HG03095 (cell line): Measurements from ENCODE around the gene SMIM7.
"Not testable (repeated sequence)": the region's sequence is repeated elsewhere in the genome, so short reads cannot be mapped to it uniquely, and the experiment has no call there.

ENCODE experiments used
- ATAC-seq: cut with Tn5 transposase; IDR thresholded peaks from one replicate; pipeline ENCODE4 v1.9.1; 2021; ENCODE audit warnings: moderate library complexity; ENCODE audit not compliant: unreplicated experiment

SMIM7 gene

DNA sequence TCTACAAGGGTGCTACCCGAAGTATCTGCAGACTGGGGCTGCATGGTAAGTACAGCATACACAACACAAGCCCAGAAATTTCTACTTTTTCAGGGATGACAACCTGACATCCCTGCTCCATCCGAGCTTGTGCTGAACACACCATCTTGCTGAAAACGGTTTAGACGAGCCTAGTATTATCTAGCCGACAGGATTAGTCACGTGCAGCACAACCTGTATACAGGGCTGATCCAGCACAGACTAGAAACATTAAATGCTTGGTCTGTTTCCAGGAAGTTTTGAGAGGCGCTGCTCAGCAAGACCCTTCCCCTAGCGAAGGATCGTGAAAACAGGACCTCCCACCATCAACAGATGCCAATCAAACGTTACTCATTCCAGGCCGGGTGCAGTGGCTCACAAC is 4.2 kb downstream of the SMIM7 start:
- no peak for ATAC-seq

DNA sequence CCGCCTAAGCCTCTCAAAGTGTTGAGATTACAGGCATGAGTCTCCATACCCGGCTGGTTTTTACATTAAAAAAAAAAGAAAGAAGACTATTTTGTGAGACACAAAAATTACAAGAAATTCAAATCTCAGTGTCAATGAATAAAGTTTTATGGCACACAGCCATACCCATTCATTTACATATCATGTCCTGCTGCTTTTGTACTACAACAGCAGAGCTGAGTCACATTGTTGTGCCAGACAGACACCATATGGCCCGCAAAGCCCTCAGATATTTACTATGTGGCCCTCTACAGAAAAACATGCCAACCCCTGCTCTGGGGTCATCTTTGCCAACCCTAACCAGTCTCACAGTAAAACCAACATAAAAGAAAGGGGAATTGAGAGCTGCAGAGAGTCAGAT is 5.3 kb downstream of the SMIM7 start:
- ATAC-seq, result no peak

DNA sequence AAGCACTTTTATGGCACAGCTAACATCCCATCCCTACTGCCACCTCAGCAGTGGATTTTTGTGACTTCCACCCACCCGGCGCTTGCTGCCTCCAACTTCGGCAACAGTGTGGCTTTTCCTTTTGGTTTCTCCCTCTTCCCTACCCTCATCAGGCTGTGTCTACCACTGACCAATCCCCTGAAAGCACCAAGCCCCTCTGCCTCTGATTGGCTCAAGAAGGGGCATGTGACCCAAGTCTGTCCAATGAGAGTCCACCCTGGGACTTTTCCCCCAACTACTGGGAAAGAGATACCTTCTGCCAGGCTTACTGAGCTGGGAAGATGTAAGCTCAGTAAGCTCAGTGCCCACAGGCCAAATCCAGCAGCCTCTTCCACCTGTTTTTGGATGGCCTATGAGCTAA is 5.8 kb downstream of the SMIM7 start:
- ATAC-seq, result no peak

DNA sequence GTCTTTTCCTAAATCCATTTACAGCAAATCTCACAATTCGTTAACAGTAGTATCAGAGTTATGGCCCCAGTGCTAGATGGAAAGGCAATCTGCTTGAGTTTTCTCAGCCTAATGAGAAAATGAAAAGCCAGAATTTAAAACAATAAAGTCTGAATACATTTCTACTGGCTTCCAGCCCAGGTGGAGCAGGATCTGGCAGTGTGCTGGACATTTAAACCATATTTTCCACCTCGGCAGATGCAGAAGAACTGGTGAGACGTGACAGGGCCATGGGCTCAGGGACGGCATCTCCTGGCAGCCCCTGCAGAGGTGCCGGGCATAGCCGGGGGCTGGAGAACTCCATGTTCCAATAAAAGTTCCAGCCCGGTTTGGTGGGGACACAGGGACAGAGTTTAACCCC is 7.1 kb downstream of the SMIM7 start:
- ATAC-seq, result no peak

DNA sequence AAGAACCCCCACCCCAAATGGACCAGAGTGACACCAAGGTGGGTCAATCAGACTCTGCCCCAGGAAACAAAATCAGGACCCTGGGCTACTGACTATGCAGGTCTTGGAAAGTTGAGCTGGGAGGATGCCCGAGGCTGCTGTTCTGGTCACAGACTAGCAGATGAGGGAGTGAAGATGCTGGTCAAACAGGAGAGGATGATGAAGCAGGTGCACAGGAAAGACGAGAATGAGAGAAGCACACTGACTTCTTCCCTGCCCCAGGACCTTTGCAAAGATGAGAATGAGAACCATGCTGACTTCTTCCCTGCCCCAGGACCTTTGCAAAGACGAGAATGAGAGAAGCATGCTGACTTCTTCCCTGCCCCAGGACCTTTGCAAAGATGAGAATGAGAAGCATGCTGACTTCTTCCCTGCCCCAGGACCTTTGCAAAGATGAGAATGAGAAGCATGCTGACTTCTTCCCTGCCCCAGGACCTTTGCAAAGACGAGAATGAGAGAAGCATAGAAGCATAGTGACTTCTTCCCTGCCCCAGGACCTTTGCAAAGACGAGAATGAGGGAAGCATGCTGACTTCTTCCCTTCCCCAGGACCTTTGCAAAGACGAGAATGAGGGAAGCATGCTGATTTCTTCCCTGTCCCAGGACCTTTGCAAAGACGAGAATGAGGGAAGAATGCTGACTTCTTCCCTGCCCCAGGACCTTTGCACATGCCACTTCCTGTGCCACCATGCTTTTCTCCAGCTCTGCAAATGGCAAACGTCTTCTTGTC is 8.3 kb downstream of the SMIM7 start:
- ATAC-seq, result not testable (repeated sequence)

DNA sequence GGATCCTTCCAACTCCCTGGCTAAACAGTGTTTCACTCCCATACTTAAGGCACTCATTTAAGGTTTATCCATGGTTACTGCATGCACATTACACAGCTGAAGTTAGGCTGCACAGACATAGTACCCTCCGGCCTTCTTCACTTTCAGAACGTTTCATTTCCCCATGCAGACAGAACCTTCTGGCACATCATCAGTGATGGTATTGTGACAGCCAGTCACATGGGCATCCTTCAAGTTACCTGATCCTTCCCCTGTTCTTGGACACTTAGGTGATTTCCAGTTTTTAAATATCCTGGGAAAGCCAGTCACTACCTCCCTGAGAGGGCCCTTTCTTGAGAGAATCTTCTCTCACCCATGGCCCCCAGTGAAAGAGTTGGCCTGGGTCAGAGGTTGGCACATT is 9.1 kb downstream of the SMIM7 start:
- no peak for ATAC-seq

DNA sequence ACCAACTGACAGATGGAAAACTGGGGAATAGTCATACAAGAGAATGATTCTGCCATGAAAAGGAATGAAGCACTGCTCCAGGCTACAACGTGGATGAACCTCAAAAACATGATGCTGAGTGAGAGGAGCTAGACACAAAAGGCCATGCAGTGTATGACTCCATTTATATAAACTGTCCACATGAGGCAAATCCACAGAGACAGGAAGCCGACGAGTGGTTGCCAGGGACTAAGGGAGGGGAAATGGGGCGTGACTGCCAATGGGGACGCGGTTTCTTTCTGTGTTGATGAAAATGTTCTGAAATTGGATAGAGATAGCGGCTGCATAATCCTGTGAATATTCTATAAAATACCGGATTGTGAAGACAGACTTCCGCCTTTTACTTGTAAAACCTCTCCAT is 10.2 kb downstream of the SMIM7 start:
- ATAC-seq, result no peak

DNA sequence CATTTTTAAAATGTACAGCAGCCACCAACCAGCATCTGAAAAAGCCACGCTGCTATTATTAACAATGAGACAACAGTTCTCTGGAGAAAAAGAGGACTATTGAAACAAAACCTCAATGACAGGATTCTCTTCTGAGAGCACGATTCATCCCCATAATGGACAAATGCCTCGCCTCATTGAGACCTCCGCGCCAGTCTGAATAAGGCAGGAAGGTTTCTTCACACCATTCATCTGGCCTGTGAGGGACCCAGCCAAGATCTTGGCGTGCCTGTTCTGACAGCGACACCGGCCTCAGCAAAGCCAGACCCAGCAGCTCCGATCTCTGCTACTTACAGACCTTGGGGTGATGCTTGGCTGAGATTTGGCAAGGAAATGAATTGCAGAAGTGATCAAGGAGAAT is 14.8 kb downstream of the SMIM7 start:
- no peak for ATAC-seq

DNA sequence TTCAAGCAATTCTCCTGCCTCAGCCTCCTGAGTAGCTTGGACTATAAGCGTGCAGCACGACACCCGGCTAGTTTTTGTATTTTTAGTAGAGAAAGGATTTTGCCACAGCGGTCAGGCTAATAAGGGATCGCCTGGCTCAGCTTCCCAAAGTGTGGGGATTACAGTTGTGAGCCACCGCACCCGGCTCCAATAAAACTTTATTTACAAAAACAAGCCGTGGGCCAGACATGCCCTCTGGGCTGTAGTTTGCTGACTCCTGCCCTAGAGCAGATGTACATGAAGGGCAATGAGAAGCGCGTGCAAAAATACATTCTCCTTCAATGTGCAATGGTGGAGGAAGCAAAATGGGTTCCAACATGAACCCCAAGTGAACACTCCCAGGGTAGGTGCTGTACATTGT is 18.2 kb downstream of the SMIM7 start:
- ATAC-seq, result no peak

DNA sequence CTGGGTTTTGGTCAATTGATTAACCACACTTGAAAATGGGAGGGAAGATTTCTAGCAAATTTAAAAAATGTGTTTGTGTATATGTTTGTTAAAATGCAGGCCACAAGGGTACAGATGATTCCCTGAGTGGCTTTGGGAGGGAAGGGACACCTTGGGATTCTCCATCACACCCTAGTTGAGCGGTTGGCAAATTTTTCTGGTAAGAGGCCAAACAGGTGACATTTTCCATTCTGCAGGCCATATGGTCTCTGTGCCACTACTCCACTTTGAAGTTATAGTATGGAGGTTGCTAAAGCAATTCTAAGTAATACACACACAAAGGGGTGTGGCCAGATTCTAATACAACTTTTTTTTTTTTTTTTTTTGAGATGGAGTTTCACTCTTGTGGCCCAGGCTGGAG is 19.0 kb downstream of the SMIM7 start:
- no peak for ATAC-seq

DNA sequence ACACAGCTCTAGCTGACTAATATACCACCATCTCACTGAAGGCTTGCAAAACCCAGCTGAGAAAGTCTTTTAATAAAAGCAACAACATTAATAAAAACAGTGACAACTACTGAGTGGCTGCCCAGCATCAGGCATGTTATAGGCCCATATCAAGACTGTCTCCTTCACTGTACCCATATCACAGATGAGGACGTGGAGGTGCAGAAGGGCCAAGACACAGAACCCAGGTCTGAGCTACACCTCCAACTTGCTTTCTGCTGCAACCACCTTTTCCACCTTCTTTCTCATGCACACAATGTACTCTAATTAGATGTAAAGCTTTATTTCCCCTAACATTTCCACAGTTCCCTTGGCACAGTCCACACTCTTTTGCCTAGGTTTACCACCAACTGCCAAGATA is 21.3 kb downstream of the SMIM7 start:
- no peak for ATAC-seq

DNA sequence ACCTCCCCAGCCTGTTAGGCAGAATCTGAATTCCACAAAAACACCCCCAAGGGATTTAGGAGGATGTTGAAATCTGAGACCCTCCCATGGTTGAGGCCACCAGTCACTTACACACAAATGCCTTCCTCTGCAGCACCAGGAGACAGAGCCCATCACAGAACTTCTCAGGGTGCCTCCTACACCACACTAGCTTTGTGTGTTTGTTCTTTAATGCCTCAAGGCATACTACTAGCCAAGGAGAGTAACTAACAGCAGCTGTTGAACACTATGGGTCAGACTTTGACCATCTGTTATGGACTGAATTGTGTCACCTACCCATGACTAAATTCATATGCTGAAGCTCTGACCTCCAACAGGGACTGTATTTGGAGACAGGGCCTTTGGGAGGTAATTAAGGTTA is 22.4 kb downstream of the SMIM7 start:
- ATAC-seq, result no peak

DNA sequence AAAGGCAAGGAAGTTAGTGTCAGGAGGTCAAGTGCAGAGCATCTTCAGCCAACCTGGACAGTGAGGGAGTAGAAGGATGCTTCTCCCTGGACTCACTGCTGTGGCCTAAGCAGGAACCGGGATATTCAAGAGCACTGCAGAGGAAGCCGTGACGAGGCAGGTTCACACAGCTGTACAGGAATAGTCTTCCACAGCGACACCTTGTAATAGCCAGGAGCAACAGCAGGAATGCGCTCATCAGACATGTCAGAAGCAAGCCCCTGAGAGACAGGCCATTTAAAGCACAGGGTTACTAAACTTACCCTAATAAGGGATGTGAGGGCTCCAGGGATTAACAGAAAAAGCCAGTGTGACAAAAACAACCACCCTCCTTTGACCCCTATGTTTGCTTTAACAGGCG is 28.5 kb downstream of the SMIM7 start:
- ATAC-seq, result no peak

DNA sequence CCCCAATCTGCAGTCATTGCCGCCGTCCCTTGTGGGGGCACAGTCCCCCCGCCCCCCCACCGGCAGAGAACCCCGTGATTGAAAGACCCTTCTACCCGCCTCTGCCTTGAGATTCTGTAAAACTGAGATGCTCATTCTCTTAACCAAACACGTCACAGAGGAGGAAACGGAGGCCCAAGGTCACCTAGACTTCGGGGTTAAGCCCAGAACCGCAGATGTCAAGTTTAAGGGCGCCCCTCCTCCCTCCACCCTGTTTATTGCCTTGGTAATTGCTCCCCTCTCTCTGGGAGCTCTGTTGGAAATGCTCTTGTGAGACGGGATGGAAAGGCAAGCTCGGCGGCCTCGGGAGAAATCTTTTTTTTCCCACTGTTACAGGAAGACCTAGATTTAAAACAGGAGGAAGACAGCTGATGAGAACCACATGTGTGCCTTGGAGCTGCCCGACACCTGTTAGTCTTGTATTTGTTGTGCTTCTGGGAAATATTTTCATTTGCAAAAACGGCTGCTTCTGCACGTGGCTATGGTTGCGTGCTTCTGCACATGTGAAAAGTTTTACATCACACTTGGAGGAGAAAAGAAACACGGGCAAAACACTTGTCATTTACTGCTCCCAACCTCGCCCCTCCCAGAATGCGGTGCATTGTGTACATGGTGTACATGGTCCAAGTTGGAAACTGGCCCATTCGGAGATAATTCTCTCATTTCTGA is 30.8 kb downstream of the SMIM7 start:
- no peak for ATAC-seq

DNA sequence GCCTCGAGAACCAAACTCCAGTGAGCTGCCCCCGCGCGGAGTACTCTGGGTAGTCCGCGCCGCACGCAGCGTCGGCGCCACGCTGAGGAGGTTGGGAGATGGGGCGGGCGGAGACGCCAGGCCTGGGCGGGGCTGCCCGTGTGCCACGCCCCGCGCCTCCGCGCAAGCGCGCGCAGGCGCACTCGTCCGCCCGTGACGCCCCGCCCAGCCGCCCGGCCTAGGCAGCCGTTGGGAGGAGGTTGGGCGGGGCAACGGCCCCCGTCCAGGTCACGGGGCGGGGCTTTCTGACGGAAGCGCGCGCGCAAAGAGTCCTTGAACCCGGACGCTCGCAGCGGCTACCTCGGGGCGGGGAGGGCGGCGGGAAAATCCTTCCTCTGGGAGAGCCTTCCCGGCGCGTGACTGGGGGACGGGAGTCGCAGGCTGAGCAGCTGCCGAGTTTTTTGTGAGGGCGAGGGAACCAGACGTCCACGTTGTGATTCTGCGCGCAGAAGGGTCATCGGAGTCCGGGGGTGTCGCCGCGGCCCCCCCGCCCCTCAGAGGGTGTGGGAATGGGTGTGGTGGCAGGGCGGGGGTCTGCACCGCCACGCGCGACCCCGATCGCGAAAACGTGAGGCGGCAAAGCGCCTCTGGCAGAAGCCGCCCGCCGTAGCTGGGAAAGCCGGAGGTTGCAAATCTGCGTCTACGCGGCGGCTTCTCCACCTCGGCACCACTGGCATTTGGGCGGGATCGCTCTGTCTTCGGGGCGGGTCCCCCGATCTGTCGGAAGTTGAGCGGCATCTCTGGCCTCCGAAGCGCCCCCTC is 31.6 kb downstream of the SMIM7 start, which contains the start of gene MED26:
Gene MED26 (minus strand): TSS at position 22 of the 801 bp plus-strand sequence. CDS start 261 bp downstream, outside the sequence.
- peak; percentile 66 for ATAC-seq

DNA sequence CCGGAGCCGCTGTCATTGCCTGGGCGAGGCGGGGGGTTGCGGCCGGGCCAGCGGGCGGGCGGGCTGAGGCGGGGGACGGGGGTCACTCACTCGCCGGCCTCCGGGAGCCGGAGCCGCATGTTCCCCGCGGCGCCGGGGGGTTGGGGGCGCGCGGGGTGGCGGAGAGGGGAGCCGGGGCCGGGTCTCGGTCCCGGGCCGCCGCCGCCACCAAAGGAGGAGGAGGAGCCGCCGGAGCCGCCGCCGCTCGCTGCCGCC is 32.1 kb downstream of the SMIM7 start:
- ATAC-seq, result no peak

DNA sequence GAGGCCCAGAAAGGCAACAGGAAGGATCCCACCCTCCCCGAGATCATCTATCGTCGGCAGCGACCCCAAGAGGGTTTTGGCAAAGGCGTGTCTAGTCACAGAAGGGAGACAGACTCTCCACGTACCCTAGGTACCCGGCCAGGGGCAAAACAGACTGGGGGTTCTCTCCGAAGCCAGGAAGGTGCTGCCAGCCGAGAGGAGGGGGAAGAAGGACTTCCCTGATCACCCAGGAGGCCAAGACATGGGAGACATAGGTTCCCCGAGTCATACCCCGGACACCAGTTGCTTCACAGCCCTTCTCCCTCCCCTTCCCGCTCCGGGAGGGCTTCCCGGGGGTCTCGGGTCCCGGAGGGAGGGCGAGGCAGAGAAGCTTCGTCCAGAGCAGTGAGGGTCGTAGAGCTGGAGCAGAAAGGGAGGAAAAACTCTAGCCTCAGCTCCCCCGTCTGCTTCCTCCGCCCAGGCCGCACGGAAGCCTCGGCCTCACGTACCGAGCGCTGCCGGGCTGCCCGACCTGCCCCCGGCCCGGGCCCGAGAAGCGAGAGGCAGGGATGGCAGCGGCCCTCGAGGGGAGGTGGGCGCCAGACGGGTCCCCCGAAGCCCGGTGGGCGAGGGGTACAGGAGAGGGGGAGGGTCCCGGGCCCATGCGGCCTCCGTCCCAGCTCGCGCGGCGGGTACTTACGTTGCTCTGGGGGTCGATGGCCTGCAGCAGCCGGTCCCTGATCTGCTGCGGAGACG is 32.6 kb downstream of the SMIM7 start:
- no peak for ATAC-seq

DNA sequence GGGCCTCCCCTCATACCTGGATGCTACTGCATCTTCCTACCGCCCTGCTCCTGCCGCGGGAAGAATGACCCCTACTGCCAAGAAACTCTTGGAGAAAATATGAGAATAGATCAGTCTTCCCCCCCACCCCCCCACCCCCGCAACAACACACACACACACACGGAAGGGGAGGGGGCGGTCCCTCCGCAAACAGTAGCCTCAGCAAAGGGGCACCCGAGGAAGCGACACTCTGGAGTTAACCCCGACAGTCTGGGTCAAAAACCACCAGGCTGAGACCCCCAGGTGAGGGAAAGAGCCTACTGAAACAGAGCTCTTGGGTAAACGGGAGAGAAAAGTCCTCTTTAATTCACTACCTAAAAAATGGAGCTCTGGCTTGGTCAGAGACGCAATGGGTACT is 33.1 kb downstream of the SMIM7 start:
- no peak for ATAC-seq

DNA sequence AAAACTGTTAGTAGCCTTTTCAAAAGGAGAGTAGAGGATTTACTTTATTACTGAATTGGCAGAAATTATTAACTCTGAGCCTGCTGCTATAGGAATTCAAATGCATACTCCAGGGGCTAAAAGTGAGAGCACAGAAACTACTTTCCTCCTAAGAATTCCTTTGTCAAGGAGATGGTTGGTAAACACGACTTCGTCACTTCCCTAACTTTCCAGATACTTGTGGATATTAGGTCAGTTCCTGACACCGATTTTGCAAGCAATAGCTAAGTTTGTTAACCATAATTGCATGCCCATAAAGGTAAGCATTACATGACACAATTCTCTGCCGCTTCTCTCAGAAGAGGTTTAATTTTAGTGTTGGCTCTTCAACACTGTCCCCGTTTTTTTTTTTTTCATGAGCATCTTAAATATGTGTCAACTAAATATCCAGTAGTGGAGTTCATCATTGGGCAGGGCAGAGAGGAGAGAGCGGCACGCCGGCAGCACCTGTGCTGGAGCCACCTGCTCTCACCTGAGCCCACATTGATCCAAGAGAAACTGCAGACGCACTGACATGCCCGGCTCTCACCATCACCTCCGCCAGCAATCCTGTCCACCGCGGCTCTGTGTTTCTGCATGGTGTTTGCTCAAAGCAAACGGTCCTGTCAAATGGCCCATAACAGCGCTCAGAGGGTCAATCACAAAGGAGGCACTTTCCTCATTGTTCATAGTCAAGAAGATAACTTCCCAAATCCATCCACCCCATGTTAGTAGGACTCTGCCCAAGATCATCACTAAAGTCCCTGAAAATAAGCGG is 34.6 kb downstream of the SMIM7 start:
- ATAC-seq, result no peak

DNA sequence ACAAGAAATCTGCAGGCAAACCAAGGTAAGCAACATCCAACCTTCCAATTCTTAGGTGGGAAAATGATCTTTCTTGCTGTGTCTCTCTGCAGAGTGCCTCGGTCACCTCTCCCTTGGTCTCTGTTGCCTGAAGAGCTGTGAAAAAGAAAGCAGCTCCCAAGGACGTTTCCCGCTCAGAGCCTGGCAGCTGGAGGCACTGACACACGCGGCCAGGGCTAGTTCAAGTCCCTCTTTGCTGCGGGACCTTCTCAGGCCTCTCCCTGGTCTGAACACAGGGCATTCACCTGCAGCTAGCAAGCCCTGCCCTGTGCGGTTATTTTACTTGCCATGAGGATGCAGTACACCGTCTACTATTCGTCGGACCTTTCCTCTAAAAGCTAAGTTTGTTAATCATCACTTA is 35.7 kb downstream of the SMIM7 start:
- no peak for ATAC-seq

DNA sequence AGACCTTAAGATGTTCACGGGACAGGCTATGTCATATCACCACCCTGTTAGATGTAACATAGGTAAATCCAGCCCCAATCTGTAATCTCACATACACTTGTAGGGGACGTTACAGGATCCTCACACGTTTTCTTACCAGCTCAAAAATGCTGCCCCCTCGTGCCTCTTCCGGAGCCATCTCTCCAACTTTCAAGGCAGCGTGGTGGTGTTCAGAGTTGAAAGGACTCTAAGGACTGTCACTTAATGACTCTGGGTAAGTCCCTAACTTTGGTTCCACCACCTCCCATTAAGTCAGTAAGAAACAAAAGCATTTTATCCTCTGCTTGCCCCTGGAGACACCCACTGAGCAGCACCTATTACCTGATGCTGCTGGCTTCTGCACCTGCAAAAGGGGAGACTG is 36.4 kb downstream of the SMIM7 start:
- no peak for ATAC-seq
